GM12865 (cell line): ENCODE data around the gene MSANTD7.

Source experiments
- DNase-seq: peaks from one replicate; pipeline ENCODE4 v3.0.0; 2010; ENCODE audit warnings: low read depth
- H3K4me3 ChIP-seq: 2 replicates; pipeline ENCODE4 v1.5.1; 2011; ENCODE audit warnings: mild to moderate bottlenecking, low read depth, low read length, control low read depth
- CTCF ChIP-seq: IDR thresholded peaks from 2 replicates; pipeline ENCODE4 v1.5.1; 2011; ENCODE audit warnings: low read length, control low read depth, low read depth, inconsistent platforms; ENCODE audit not compliant: insufficient read depth; ENCODE audit errors: missing control alignments

Gene MSANTD7

DNA sequence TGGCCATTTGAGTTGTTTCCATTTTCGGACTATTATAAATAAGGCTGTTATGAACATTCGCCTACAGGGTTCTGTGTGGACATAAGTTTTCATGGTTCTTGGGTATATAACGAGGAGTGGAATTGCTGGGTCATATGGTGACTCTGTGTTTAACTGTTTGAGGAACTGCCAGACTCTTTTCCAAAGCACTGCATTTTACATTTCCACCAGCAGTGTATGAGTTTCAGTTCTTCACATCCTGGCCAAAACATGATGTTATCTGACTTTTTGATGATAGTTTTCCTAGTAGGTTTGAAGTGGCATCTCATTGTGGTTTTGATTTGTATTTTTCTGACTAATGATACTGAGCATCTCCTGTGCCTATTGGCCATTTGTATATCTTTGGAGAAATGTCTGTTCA, 46.0 kb downstream of the MSANTD7 start:
- DNase-seq = no peak
- no peak for TF ChIP-seq CTCF

More for the DNA sequence above, 46.0 kb downstream of the MSANTD7 start:
- H3K4me3 ChIP-seq = no peak overlapping the region
